ENCODE data around the gene CALCOCO1.

Gene CALCOCO1

GRCh38 chr12:53667080-53667479 is 60.2 kb downstream of the CALCOCO1 start:
- no peak for DNase-seq (ENCODE audit: low read depth in 2 of 3, low spot score in 1 of 3)

DNA sequence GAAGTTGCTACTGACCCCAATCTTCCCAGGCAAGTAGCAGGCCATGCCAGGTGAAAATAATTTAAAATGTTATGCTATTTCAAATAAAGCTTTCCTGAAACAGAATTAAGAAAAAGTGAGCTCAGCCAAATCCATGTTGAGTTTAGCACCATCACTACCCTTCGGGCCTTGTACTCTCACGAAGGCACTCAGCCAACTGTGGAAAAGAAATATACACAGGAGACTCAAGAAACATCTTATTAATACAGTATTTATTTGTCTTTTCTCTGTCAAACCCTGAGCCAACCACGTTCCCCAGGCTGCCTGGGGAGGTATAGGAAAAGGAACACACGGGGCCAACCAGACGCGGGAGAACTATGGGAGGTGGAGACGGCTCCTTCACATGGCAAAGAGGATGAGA is 62.3 kb downstream of the CALCOCO1 start:
- DNase-seq (ENCODE audit: low read depth in 2 of 3, low spot score in 1 of 3) = no peak

GRCh38 chr12:53664191-53664590 is 63.1 kb downstream of the CALCOCO1 start:
- no peak for DNase-seq (ENCODE audit: low read depth in 2 of 3, low spot score in 1 of 3)

- DNase-seq (ENCODE audit: low read depth in 2 of 3, low spot score in 1 of 3) = no peak
These were observed 67.2 kb downstream of the CALCOCO1 start for GRCh38 chr12:53660041-53660440.

DNA sequence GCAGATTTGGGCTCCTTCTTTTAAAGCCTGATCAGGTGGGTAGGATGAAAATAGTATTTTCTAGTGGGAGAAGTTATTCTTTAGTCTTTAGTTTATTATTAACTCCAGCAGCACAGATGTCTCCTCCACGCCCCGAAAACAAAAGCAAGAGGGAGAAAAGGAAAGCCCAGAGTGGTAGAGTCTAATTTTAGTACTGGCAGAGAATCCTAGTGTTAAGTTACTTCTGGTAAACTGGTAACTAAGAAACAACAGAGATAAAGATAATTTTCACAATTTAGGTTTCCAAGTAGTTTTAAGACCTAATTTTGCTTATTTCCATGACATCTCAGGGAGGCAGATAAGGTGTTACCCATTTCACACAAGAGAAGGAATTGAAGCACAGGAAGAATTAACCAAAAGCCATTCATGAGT is 67.7 kb downstream of the CALCOCO1 start:
- DNase-seq (ENCODE audit: low read depth in 2 of 3, low spot score in 1 of 3) = no peak

GRCh38 chr12:53659011-53659551 is 68.2 kb downstream of the CALCOCO1 start:
- no peak for DNase-seq (ENCODE audit: low read depth in 2 of 3, low spot score in 1 of 3)

All from stimulated activated CD4-positive, alpha-beta T cell treated with anti-CD3 and anti-CD28 coated beads, Interleukin-12 subunit alpha, Interleukin-12 subunit beta, amount 100 ng/mL, for 48 hours (primary cell).